ENCODE measurements around the gene GABARAP. TPM values are rescaled to one million over a fixed set of nuclear protein-coding genes. Genes with fewer than 3 reads are reported as not detected.

The GABARAP gene
- total and polyA plus RNA-seq, 2 of the 13 experiments (the other 11 are each of a cell fraction or from before 2014, with no cell fraction given): 161 to 310 TPM

DNA sequence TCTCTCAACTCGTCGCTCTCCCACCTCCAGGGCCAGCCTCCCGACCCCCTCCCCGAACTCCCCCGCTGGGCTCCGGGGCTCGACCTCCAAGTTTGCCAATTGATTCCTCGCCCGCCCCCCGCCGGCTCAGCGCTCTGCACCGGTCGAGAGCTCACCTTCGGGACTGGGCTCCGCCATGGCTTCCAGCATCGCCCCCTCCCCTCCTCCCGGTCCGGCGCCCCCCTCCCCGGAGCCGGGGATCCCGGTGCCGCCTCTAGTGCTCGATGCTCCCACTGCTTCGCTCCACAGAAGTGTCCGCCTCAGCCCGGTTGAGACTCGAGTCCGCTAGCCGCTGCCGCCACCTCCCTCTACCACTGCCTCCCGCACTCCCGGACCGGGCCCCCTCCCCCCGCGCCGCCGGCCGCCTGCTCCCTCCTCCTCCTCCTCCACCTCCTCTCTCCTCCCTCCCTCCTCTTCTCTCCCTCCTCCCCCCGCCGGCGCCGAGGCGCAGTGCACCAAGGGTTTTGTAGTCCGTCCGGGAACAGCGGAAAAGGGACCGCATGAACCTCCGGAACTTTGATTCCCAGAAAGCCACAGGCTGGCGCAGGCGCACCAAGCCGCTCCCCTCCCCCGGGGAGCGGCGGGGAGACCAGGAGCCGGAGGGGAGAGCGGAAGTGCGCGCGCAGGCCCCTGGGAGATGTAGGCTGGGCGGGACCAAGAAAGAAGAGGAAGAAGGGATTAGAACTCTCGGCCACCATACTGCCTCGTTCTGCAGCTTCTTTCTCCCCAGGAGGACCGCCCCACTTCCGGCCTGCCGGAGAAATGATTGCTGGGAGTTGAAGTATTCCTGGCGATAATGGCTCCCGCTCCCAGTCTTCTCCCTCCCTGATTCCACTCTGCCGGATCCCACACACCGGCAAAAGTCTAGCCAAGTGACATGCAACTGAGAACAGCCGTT lies 2.9 kb downstream of the GABARAP start, which contains the start of gene PHF23 (continued):
- TF ChIP-seq ZBTB37 (CRISPR knock-in tag; IDR thresholded peaks at IDR 0.05) (no peak), ZNF878 (CRISPR knock-in tag; IDR thresholded peaks at IDR 0.05) (no peak), SP2 (CRISPR knock-in tag; IDR thresholded peaks at IDR 0.05) (peak; percentile 60), MAF1 (CRISPR knock-in tag; IDR thresholded peaks at IDR 0.05; ENCODE audit: borderline replicate concordance) (no peak; the same call in 1 of the 2 replicates), MEF2D (CRISPR knock-in tag; IDR thresholded peaks at IDR 0.05) (peak; percentile 71), ZNF451 (CRISPR knock-in tag; IDR thresholded peaks at IDR 0.05) (no peak), BRCA1 (CRISPR knock-in tag; IDR thresholded peaks at IDR 0.05) (no peak), ZNF629 (CRISPR knock-in tag; conservative IDR thresholded peaks at IDR 0.05) (0 out of 2 replicates have a peak, but pooled peaks have one; percentile 5), RNF2 (conservative IDR thresholded peaks at IDR 0.05; ENCODE audit: low read depth) (no peak), ZKSCAN5 (CRISPR knock-in tag; IDR thresholded peaks at IDR 0.05) (no peak), HDAC6 (IDR thresholded peaks at IDR 0.05; ENCODE audit: low read depth, low read length) (no peak), ZBTB42 (CRISPR knock-in tag; IDR thresholded peaks at IDR 0.05) (no peak), ZNF546 (CRISPR knock-in tag; conservative IDR thresholded peaks at IDR 0.05) (no peak), NR2F6 (IDR thresholded peaks at IDR 0.05) (no peak; the same call in 1 of the 2 replicates), NR2F6 (CRISPR knock-in tag; IDR thresholded peaks at IDR 0.05) (peak; percentile 22; the same call in 1 of the 2 replicates), ZNF138 (CRISPR knock-in tag; IDR thresholded peaks at IDR 0.05; ENCODE audit: low read depth) (no peak), ZNF605 (CRISPR knock-in tag; IDR thresholded peaks at IDR 0.05) (peak; percentile 39; the same call in 1 of the 2 replicates), TBP (CRISPR knock-in tag; IDR thresholded peaks at IDR 0.05) (no peak; the same call in 1 of the 2 replicates)
- TF ChIP-seq, protein P1, sequence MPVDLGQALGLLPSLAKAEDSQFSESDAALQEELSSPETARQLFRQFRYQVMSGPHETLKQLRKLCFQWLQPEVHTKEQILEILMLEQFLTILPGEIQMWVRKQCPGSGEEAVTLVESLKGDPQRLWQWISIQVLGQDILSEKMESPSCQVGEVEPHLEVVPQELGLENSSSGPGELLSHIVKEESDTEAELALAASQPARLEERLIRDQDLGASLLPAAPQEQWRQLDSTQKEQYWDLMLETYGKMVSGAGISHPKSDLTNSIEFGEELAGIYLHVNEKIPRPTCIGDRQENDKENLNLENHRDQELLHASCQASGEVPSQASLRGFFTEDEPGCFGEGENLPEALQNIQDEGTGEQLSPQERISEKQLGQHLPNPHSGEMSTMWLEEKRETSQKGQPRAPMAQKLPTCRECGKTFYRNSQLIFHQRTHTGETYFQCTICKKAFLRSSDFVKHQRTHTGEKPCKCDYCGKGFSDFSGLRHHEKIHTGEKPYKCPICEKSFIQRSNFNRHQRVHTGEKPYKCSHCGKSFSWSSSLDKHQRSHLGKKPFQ (CRISPR knock-in tag; IDR thresholded peaks at IDR 0.05; ENCODE audit: insufficient replicate concordance): peak; percentile 1
- TF ChIP-seq, protein P2, sequence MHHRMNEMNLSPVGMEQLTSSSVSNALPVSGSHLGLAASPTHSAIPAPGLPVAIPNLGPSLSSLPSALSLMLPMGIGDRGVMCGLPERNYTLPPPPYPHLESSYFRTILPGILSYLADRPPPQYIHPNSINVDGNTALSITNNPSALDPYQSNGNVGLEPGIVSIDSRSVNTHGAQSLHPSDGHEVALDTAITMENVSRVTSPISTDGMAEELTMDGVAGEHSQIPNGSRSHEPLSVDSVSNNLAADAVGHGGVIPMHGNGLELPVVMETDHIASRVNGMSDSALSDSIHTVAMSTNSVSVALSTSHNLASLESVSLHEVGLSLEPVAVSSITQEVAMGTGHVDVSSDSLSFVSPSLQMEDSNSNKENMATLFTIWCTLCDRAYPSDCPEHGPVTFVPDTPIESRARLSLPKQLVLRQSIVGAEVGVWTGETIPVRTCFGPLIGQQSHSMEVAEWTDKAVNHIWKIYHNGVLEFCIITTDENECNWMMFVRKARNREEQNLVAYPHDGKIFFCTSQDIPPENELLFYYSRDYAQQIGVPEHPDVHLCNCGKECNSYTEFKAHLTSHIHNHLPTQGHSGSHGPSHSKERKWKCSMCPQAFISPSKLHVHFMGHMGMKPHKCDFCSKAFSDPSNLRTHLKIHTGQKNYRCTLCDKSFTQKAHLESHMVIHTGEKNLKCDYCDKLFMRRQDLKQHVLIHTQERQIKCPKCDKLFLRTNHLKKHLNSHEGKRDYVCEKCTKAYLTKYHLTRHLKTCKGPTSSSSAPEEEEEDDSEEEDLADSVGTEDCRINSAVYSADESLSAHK (CRISPR knock-in tag; IDR thresholded peaks at IDR 0.05; ENCODE audit: borderline replicate concordance): no peak
- TF ChIP-seq, protein P3, sequence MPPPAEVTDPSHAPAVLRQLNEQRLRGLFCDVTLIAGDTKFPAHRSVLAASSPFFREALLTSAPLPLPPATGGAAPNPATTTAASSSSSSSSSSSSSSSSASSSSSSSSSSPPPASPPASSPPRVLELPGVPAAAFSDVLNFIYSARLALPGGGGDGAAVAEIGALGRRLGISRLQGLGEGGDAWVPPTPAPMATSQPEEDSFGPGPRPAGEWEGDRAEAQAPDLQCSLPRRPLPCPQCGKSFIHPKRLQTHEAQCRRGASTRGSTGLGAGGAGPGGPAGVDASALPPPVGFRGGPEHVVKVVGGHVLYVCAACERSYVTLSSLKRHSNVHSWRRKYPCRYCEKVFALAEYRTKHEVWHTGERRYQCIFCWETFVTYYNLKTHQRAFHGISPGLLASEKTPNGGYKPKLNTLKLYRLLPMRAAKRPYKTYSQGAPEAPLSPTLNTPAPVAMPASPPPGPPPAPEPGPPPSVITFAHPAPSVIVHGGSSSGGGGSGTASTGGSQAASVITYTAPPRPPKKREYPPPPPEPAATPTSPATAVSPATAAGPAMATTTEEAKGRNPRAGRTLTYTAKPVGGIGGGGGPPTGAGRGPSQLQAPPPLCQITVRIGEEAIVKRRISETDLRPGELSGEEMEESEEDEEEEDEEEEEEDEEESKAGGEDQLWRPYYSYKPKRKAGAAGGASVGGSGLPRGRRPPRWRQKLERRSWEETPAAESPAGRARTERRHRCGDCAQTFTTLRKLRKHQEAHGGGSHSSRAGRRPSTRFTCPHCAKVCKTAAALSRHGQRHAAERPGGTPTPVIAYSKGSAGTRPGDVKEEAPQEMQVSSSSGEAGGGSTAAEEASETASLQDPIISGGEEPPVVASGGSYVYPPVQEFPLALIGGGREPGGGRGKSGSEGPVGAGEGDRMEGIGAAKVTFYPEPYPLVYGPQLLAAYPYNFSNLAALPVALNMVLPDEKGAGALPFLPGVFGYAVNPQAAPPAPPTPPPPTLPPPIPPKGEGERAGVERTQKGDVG (CRISPR knock-in tag; IDR thresholded peaks at IDR 0.05; ENCODE audit: borderline replicate concordance): no peak
